B cell (primary cell): ENCODE measurements around the gene KRT14. TPM values are rescaled to one million over a fixed set of nuclear protein-coding genes. Genes with fewer than 3 reads are reported as not detected.
"Not testable (repeated sequence)": the region's sequence is repeated elsewhere in the genome, so short reads cannot be mapped to it uniquely, and the experiment has no call there.

ENCODE experiments used
- ATAC-seq: fragments of 200-7000 bp; cut with Tn5 transposase; one replicate; pipeline ENCODE4 v1.10.0; 2021; ENCODE audit warnings: low read depth, mild to moderate bottlenecking, moderate number of reproducible peaks, moderate library complexity
- CTCF ChIA-PET: fragments of 350-600 bp; sonication (Branson Sonifier 250); formaldehyde crosslinking; loops from one replicate; lab custom pipeline; 2021; ENCODE audit warnings: antibody characterized with exemption, inconsistent platforms; lab: Charles Lee
- POLR2A ChIA-PET: fragments of 350-600 bp; sonication (Branson Sonifier 250); formaldehyde crosslinking; loops from one replicate; lab custom pipeline; 2021; ENCODE audit warnings: antibody characterized with exemption; lab: Charles Lee
- DNase-seq: peaks from one replicate; pipeline ENCODE4 v3.0.0; 2013
- H2AFZ ChIP-seq: 2 replicates; pipeline ENCODE4 v1.6.1; 2012; ENCODE audit warnings: mild to moderate bottlenecking, low read depth, low read length; ENCODE audit not compliant: insufficient read depth, poor library complexity, severe bottlenecking
- H3K27ac ChIP-seq, 2 donors: 1 replicate in 1 of 2; 2 replicates in 1 of 2; pipeline ENCODE4 v1.5.1; 2012 to 2013; ENCODE audit warnings: low read length in 2 of 2, mild to moderate bottlenecking in 2 of 2, moderate library complexity in 1 of 2
- H3K27me3 ChIP-seq, 4 experiments: fragments of 200-600 bp in 1 of 4; sonication (generic) in 1 of 4; replicated peaks in 1 of 4; 1 replicate in 2 of 4; 2 replicates in 2 of 4; pipeline versions ENCODE4 v1.6.1 to v1.7.0; 2013 to 2016; ENCODE audit warnings: low read length in 3 of 4, mild to moderate bottlenecking in 2 of 4, mixed read lengths in 1 of 4, moderate library complexity in 1 of 4; ENCODE audit not compliant: insufficient read depth in 4 of 4, control insufficient read depth in 3 of 4; ENCODE audit errors: control extremely low read depth in 1 of 4
- H3K36me3 ChIP-seq, 2 experiments: replicated peaks in 1 of 2; 1 replicate in 1 of 2; 2 replicates in 1 of 2; pipeline versions ENCODE4 v1.6.1 to v1.7.1; 2013; ENCODE audit warnings: low read length in 1 of 2; ENCODE audit not compliant: insufficient read depth in 2 of 2, control insufficient read depth in 1 of 2; ENCODE audit errors: control extremely low read depth in 1 of 2, extremely low read depth in 1 of 2
- H3K4me1 ChIP-seq, 2 donors: fragments of 200-600 bp in 1 of 2; sonication (generic) in 1 of 2; 1 replicate in 1 of 2; 2 replicates in 1 of 2; pipeline versions ENCODE4 v1.5.1 to v1.6.1; 2013 to 2017; ENCODE audit warnings: low read length in 2 of 2; ENCODE audit not compliant: control insufficient read depth in 2 of 2, insufficient read depth in 2 of 2
- H3K4me2 ChIP-seq: replicated peaks from 2 replicates; pipeline ENCODE3; 2012; ENCODE audit warnings: mild to moderate bottlenecking, low read depth, low read length; ENCODE audit not compliant: poor library complexity, severe bottlenecking
- H3K4me3 ChIP-seq, 5 experiments: fragments of 200-600 bp in 1 of 5; sonication (generic) in 1 of 5; 1 replicate in 3 of 5; 2 replicates in 2 of 5; pipeline versions ENCODE4 v1.5.1 to v1.7.0; 2011 to 2016; ENCODE audit warnings: low read length in 4 of 5, mild to moderate bottlenecking in 4 of 5, low read depth in 2 of 5, control low read depth in 1 of 5, moderate library complexity in 1 of 5; ENCODE audit not compliant: insufficient read depth in 1 of 5; ENCODE audit errors: control extremely low read depth in 1 of 5, extremely low read depth in 1 of 5
- H3K79me2 ChIP-seq: fragments of 200-600 bp; sonication (generic); one replicate; pipeline ENCODE4 v1.6.0; 2016; ENCODE audit warnings: low read length; ENCODE audit not compliant: control insufficient read depth, insufficient read depth
- H3K9ac ChIP-seq: fragments of 200-600 bp; sonication (generic); 2 replicates; pipeline ENCODE4 v1.6.1; 2017; ENCODE audit warnings: mild to moderate bottlenecking, low read length, moderate library complexity
- H3K9me3 ChIP-seq, 3 donors: one replicate each; pipeline versions ENCODE4 v1.6.1 to v1.7.1; 2013; ENCODE audit warnings: low read length in 2 of 3; ENCODE audit not compliant: control insufficient read depth in 2 of 3, insufficient read depth in 1 of 3; ENCODE audit errors: control extremely low read depth in 1 of 3
- H4K20me1 ChIP-seq: 2 replicates; pipeline ENCODE4 v1.6.0; 2012; ENCODE audit warnings: mild to moderate bottlenecking, low read length; ENCODE audit not compliant: insufficient read depth, control insufficient read depth, poor library complexity, severe bottlenecking
- H3K27ac Mint-ChIP-seq: one replicate; pipeline ENCODE4 v1.8.0; 2021; ENCODE audit warnings: mixed read lengths
- H3K27me3 Mint-ChIP-seq: one replicate; pipeline ENCODE4 v1.8.0; 2021; ENCODE audit warnings: mixed read lengths
- H3K4me1 Mint-ChIP-seq: one replicate; pipeline ENCODE4 v1.8.0; 2021; ENCODE audit warnings: mixed read lengths
- H3K4me3 Mint-ChIP-seq: one replicate; pipeline ENCODE4 v1.8.0; 2021; ENCODE audit warnings: mixed read lengths
- H3K9me3 Mint-ChIP-seq: one replicate; pipeline ENCODE4 v1.8.0; 2022; ENCODE audit warnings: mixed read lengths; ENCODE audit not compliant: insufficient read depth
- CTCF ChIP-seq: fragments of 200-600 bp; IDR thresholded peaks from one replicate; pipeline ENCODE4 v1.8.0; 2022; ENCODE audit warnings: antibody characterized with exemption, mild to moderate bottlenecking
- EZH2 ChIP-seq: IDR thresholded peaks from 2 replicates; pipeline ENCODE4 v1.6.1; 2012; ENCODE audit warnings: borderline replicate concordance, low read depth, mild to moderate bottlenecking, moderate library complexity, low read length; ENCODE audit not compliant: insufficient read depth, poor library complexity, severe bottlenecking
- WGBS: methylation state at CpG from one replicate; pipeline ENCODE4 v1.1.5; 2013; ENCODE audit warnings: missing lambda C conversion rate; ENCODE audit not compliant: insufficient coverage; 5-methylcytosine and 5-hydroxymethylcytosine counted together
- intact Hi-C: fragments of 100-400 bp; cut with micrococcal nuclease; formaldehyde crosslinking; loops from one replicate; pipeline ENCODE4 v1.10.0; 2022
- polyA plus RNA-seq: library from polyadenylated mRNA; depleted of rRNA; stranded (reverse); fragments of >200 nt; gene quantifications from 2 replicates; pipeline ENCODE4 v1.2.3, GENCODE V29; 2012
- total RNA-seq, 2 donors: library from RNA; stranded (reverse); fragments of 120-200 nt in 1 of 2; gene quantifications; 1 replicate in 1 of 2; 2 replicates in 1 of 2; pipeline versions ENCODE4 v1.2.3 to v1.2.4, GENCODE V29; 2013 to 2022

The KRT14 gene
- total and polyA plus RNA-seq, 2 donors (not counting 1 experiment from before 2014, with no cell fraction given), result not detected

DNA sequence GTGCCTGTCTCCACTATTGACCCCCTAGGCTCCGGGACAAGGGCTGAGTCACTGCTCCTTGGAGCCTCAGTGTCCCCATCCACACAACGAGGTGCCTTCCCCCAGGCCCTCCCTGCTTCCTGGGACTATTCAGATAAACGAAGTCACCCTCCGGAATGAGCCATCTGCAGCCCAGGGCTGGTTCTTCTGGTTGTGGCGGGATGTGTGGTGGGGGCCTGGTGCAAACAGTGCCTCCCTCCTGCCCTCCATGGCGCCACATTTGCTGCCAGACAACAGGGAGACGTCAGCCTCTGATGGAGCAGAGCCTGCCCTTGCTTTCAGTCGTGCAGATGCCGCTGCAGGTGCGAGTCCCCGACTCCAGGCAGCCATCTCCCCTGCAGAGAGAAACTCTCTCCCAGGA, 31.0 kb upstream of the KRT14 start:
- WGBS, result 80% methylated on average over 10 of the region's 11 CpGs
- TF ChIP-seq EZH2 (no peak), CTCF (no peak)
- Histone ChIP-seq H4K20me1 (no peaks in the 10 kb centered on the region), H3K4me3 (no peak overlapping the region), H3K4me2 (no peak overlapping the region), H3K9me3 (no peaks in the 10 kb centered on the region), H2AFZ (no peak overlapping the region), H3K4me1 (no peaks in the 10 kb centered on the region), H3K79me2 (no peaks in the 10 kb centered on the region), H3K9ac (no peak overlapping the region), H3K27ac (no peak overlapping the region), H3K27me3 (no peaks in the 10 kb centered on the region), H3K36me3 (no peaks in the 10 kb centered on the region)
- POLR2A ChIA-PET, result no interaction called here
- Mint-ChIP-seq H3K9me3 (no peaks in the 10 kb centered on the region), H3K4me1 (no peaks in the 10 kb centered on the region), H3K27me3 (peaks cover 17% of the 10 kb centered on the region), H3K4me3 (no peak overlapping the region), H3K27ac (no peak overlapping the region)
- intact Hi-C loops, result no loop called here
- no peak for DNase-seq
- CTCF ChIA-PET, result no interaction called here
- ATAC-seq, result no peak

DNA sequence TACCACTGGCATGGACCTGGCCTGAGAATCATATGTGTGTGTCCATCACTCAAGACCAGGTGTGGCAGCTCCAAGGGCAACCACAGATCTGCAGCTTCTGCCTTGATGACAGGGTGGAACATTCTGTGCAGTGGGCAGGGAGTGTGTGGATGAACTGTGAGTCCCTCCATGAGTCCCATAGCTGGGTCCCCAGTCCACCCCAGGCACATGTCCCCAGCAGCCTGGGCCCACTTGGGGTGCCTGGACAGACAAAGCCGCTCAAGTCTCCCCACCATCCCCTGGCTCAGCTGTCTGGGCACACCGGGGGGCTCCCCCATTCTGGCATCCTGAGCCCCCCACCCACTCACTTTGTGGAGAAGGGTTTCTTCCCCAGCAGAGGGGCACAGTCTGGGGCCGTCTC, 30.4 kb upstream of the KRT14 start:
- no peaks in the 10 kb centered on the region for H3K4me1 ChIP-seq
- TF ChIP-seq CTCF, result no peak
- TF ChIP-seq EZH2, result no peak
- POLR2A ChIA-PET, result no interaction called here
- Mint-ChIP-seq H3K4me3 (no peak overlapping the region), H3K27ac (no peak overlapping the region), H3K4me1 (no peaks in the 10 kb centered on the region), H3K9me3 (no peaks in the 10 kb centered on the region), H3K27me3 (peaks cover 17% of the 10 kb centered on the region)
- no peak overlapping the region for H3K9ac ChIP-seq
- no peaks in the 10 kb centered on the region for H4K20me1 ChIP-seq
- no peak overlapping the region for H3K27ac ChIP-seq
- intact Hi-C loops, result no loop called here
- DNase-seq, result no peak
- no peaks in the 10 kb centered on the region for H3K79me2 ChIP-seq
- no peaks in the 10 kb centered on the region for H3K9me3 ChIP-seq
- no peak for ATAC-seq
- no peak overlapping the region for H3K4me3 ChIP-seq
- H3K27me3 ChIP-seq, result no peaks in the 10 kb centered on the region
- no peak overlapping the region for H2AFZ ChIP-seq
- WGBS, result no CpG with 5 or more reads among the region's 3 CpGs
- CTCF ChIA-PET, result no interaction called here
- no peak overlapping the region for H3K4me2 ChIP-seq
- H3K36me3 ChIP-seq, result no peaks in the 10 kb centered on the region

DNA sequence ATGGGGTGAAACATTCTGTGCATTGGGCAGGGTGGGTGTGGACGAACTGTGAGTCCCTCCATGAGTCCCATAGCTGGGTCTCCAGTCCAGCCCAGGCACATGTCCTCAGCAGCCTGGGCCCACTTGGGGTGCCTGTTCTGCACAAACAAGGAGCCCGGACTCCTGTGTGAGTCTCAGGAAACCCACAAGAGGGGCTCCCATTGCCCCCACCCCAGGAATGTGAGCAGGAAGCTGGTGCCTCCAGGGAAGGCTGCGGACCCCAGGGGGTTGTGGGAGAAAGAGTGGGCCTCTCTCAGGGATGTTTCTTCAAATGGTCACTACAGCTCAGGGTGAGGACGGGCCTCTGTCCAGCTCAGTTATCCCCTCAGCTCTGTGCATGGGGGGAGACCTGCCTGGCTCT, 29.8 kb upstream of the KRT14 start:
- H3K79me2 ChIP-seq, H3K9me3 Mint-ChIP-seq, DNase-seq, H3K4me3 ChIP-seq, H3K4me2 ChIP-seq, CTCF ChIA-PET, H3K36me3 ChIP-seq, H3K4me1 ChIP-seq, H3K9me3 ChIP-seq, H3K27ac ChIP-seq, POLR2A ChIA-PET, ATAC-seq, H3K9ac ChIP-seq, H3K27me3 ChIP-seq, H3K27ac Mint-ChIP-seq, H2AFZ ChIP-seq, H3K4me3 Mint-ChIP-seq, H4K20me1 ChIP-seq, intact Hi-C loops, H3K4me1 Mint-ChIP-seq: not testable (repeated sequence)
- peaks cover 14% of the 10 kb centered on the region for H3K27me3 Mint-ChIP-seq
- 82% methylated on average over 3 of the region's 4 CpGs for WGBS
